CD14-positive monocyte (primary cell): ENCODE measurements around the gene TXNL4A. TPM values are rescaled to one million over a fixed set of nuclear protein-coding genes. Genes with fewer than 3 reads are reported as not detected.

Experiments used
- DNase-seq, 3 donors: peaks; one replicate each; pipeline ENCODE4 v3.0.0-alpha.2; 2011 to 2022
- H2AFZ ChIP-seq: 2 replicates; pipeline ENCODE4 v1.6.0; 2012; ENCODE audit warnings: mild to moderate bottlenecking, low read depth, low read length, inconsistent platforms; ENCODE audit not compliant: insufficient read depth, poor library complexity, severe bottlenecking
- H3K27ac ChIP-seq, 2 donors: 1 replicate in 1 of 2; 2 replicates in 1 of 2; pipeline ENCODE4 v1.5.1; 2012 to 2013; ENCODE audit warnings: low read length in 2 of 2, control low read depth in 1 of 2, inconsistent platforms in 1 of 2, low read depth in 1 of 2, mild to moderate bottlenecking in 1 of 2
- H3K27me3 ChIP-seq, 2 donors: one replicate each; pipeline versions ENCODE4 v1.6.0 to v1.6.1; 2011 to 2013; ENCODE audit warnings: low read length in 2 of 2; ENCODE audit not compliant: control insufficient read depth in 2 of 2, insufficient read depth in 2 of 2
- H3K36me3 ChIP-seq, 2 donors: replicated peaks in 1 of 2; 1 replicate in 1 of 2; 2 replicates in 1 of 2; pipeline versions ENCODE4 v1.5.1 to v1.6.1; 2012 to 2013; ENCODE audit warnings: low read length in 2 of 2, control low read depth in 1 of 2, inconsistent platforms in 1 of 2, mild to moderate bottlenecking in 1 of 2; ENCODE audit not compliant: insufficient read depth in 2 of 2, control insufficient read depth in 1 of 2
- H3K4me1 ChIP-seq, 2 donors: 1 replicate in 1 of 2; 2 replicates in 1 of 2; pipeline versions ENCODE4 v1.5.1 to v1.6.1; 2012 to 2013; ENCODE audit warnings: low read length in 2 of 2, control low read depth in 1 of 2, inconsistent platforms in 1 of 2, mild to moderate bottlenecking in 1 of 2, moderate library complexity in 1 of 2; ENCODE audit not compliant: insufficient read depth in 2 of 2, control insufficient read depth in 1 of 2
- H3K4me2 ChIP-seq: replicated peaks from 2 replicates; pipeline ENCODE3; 2012; ENCODE audit warnings: low read length, moderate library complexity, mild to moderate bottlenecking; ENCODE audit not compliant: poor library complexity, severe bottlenecking; ENCODE audit errors: extremely low read depth
- H3K4me3 ChIP-seq, 3 experiments: fragments of 200-600 bp in 1 of 3; sonication (generic) in 1 of 3; replicated peaks in 1 of 3; 1 replicate in 2 of 3; 2 replicates in 1 of 3; pipeline ENCODE4 v1.5.1; 2011 to 2013; ENCODE audit warnings: low read length in 3 of 3, mild to moderate bottlenecking in 3 of 3, control low read depth in 2 of 3, low read depth in 2 of 3, inconsistent platforms in 1 of 3, moderate library complexity in 1 of 3
- H3K79me2 ChIP-seq: 2 replicates; pipeline ENCODE4 v1.6.0; 2012; ENCODE audit warnings: mild to moderate bottlenecking, control low read depth, inconsistent platforms, low read length, moderate library complexity; ENCODE audit not compliant: insufficient read depth
- H3K9ac ChIP-seq: 2 replicates; pipeline ENCODE4 v1.6.0; 2017; ENCODE audit warnings: low read length, mild to moderate bottlenecking; ENCODE audit not compliant: insufficient read depth, poor library complexity, severe bottlenecking
- H3K9me3 ChIP-seq, 2 donors: replicated peaks in 1 of 2; 1 replicate in 1 of 2; 2 replicates in 1 of 2; pipeline versions ENCODE4 v1.5.1 to v1.6.1; 2012 to 2013; ENCODE audit warnings: low read length in 2 of 2, control low read depth in 1 of 2; ENCODE audit not compliant: control insufficient read depth in 1 of 2, insufficient read depth in 1 of 2
- H4K20me1 ChIP-seq: 2 replicates; pipeline ENCODE4 v1.6.0; 2012; ENCODE audit warnings: mild to moderate bottlenecking, low read length, control low read depth, moderate library complexity; ENCODE audit not compliant: insufficient read depth
- H3K27ac Mint-ChIP-seq, 7 donors: one replicate each; pipeline ENCODE4 v1.8.0; 2020; ENCODE audit warnings: mild to moderate bottlenecking in 7 of 7, mixed read lengths in 7 of 7, moderate library complexity in 6 of 7, inconsistent platforms in 2 of 7
- H3K27me3 Mint-ChIP-seq, 3 donors: one replicate each; pipeline ENCODE4 v1.8.0; 2021 to 2022; ENCODE audit warnings: low read depth in 3 of 3, mild to moderate bottlenecking in 3 of 3, mixed read lengths in 3 of 3, moderate library complexity in 3 of 3, inconsistent platforms in 1 of 3
- H3K36me3 Mint-ChIP-seq, 2 donors: one replicate each; pipeline ENCODE4 v1.8.0; 2020; ENCODE audit warnings: mixed read lengths in 2 of 2, inconsistent platforms in 1 of 2, mild to moderate bottlenecking in 1 of 2
- H3K4me1 Mint-ChIP-seq: one replicate; pipeline ENCODE4 v1.8.0; 2020; ENCODE audit warnings: mild to moderate bottlenecking, mixed read lengths
- H3K4me3 Mint-ChIP-seq, 2 donors: one replicate each; pipeline ENCODE4 v1.8.0; 2020; ENCODE audit warnings: mild to moderate bottlenecking in 2 of 2, mixed read lengths in 2 of 2, moderate library complexity in 1 of 2
- H3K9me3 Mint-ChIP-seq, 7 donors: one replicate each; pipeline ENCODE4 v1.8.0; 2020 to 2022; ENCODE audit warnings: mixed read lengths in 7 of 7, mild to moderate bottlenecking in 6 of 7, moderate library complexity in 6 of 7, inconsistent platforms in 2 of 7
- WGBS: methylation state at CpG from one replicate; pipeline ENCODE4 v1.1.5; 2013; ENCODE audit warnings: missing lambda C conversion rate; ENCODE audit not compliant: insufficient coverage; 5-methylcytosine and 5-hydroxymethylcytosine counted together
- intact Hi-C, 2 donors: fragments of 100-400 bp; cut with micrococcal nuclease; formaldehyde crosslinking; loops; one replicate each; pipeline versions ENCODE4 v1.15.0 to v1.15.1; 2023
- polyA plus RNA-seq, 3 donors: library from polyadenylated mRNA; depleted of rRNA in 1 of 3; unstranded in 2 of 3; stranded (reverse) in 1 of 3; fragments of 300-500 nt in 2 of 3; fragments of >200 nt in 1 of 3; fragmentation: Illumina TruSeq in 2 of 3; gene quantifications; 1 replicate in 2 of 3; 2 replicates in 1 of 3; pipeline ENCODE4 v1.2.3, GENCODE V29; 2012 to 2021
- TF ChIP-seq, protein P1 (sequence below): fragments of 200-600 bp; IDR thresholded peaks from one replicate; pipeline ENCODE4 v1.8.0; 2022; ENCODE audit warnings: antibody characterized with exemption, mild to moderate bottlenecking

TXNL4A gene
- polyA plus RNA-seq, 3 donors, result 34.5 to 192 (median 150) TPM

DNA sequence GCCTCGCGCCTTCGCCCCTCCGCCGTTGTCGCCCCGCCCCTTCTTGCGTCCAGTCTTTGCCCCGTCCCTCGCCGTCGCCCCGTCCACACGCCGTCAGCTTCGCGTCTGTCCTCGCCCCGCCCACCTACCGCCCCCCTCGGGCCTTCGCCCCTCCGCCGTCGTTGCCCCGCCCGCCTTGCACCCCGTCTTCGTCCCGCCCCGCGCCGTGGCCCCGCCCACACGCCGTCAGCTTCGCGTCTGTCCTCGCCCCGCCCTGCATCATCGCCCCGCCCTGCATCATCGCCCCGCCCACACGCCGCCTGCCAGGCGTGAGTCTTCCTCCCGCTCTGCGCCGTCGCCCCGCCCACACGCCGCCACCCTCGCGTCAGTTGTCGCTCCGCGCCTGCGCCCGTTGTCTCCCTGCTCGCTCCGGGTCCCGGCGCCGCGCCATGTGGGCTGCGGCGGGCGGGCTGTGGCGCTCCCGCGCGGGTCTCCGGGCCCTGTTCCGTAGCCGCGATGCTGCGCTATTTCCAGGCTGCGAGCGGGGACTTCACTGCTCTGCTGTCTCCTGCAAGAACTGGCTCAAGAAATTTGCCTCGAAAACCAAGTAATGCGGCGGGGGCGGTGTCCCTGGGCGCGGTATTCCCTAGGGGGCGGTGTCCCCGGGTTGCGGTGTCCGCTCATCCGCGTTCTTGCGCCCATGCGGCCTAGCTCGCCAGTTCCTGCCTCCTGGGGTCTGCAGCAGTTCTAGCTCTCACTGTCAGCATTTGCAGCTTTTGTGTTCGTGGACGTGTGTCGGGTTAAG, 45.9 kb upstream of the TXNL4A start, which contains the start of gene RBFA:
Gene RBFA, plus strand, starts transcription at position 367 of the 784 bp plus-strand sequence. Its CDS starts 62 bp downstream, at position 429.
- peaks cover 24% of the 10 kb centered on the region for H3K4me1 Mint-ChIP-seq
- H4K20me1 ChIP-seq, result no peaks in the 10 kb centered on the region
- H3K79me2 ChIP-seq, result peaks cover 21% of the 10 kb centered on the region
- under 1% methylated on average over 90 of the region's 99 CpGs for WGBS
- peak within 1 kb of the TSS; percentile 90 to 93 for H3K27ac ChIP-seq
- TF ChIP-seq, protein P1, sequence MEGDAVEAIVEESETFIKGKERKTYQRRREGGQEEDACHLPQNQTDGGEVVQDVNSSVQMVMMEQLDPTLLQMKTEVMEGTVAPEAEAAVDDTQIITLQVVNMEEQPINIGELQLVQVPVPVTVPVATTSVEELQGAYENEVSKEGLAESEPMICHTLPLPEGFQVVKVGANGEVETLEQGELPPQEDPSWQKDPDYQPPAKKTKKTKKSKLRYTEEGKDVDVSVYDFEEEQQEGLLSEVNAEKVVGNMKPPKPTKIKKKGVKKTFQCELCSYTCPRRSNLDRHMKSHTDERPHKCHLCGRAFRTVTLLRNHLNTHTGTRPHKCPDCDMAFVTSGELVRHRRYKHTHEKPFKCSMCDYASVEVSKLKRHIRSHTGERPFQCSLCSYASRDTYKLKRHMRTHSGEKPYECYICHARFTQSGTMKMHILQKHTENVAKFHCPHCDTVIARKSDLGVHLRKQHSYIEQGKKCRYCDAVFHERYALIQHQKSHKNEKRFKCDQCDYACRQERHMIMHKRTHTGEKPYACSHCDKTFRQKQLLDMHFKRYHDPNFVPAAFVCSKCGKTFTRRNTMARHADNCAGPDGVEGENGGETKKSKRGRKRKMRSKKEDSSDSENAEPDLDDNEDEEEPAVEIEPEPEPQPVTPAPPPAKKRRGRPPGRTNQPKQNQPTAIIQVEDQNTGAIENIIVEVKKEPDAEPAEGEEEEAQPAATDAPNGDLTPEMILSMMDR, result peak; percentile 41
- intact Hi-C loops, result loop anchor here (5.0 to 10.0 kb wide), 8 partner anchors 47 to 969 kb away; partner anchors contain the start of genes ATP9B (in 2 of the 2), SLC66A2 (in 2 of the 2) and TXNL4A (in 1 of the 2)
- peaks cover 0 to 10% of the 10 kb centered on the region in 2 donors for H3K9me3 ChIP-seq
- H3K4me2 ChIP-seq, result peak within 1 kb of the TSS; percentile 85
- peak within 1 kb of the TSS; percentile 77 for H3K9ac ChIP-seq
- H3K4me1 ChIP-seq, result peaks cover 18 to 22% of the 10 kb centered on the region in 2 donors
- H3K4me3 ChIP-seq, result peak within 1 kb of the TSS; percentile 60 to 94 (median 78)
- peaks cover 5 to 18% of the 10 kb centered on the region in 2 donors for H3K36me3 Mint-ChIP-seq
- peaks cover 0 to 2% (median 2%) of the 10 kb centered on the region in 3 donors for H3K27me3 Mint-ChIP-seq
- peaks cover 0 to 9% of the 10 kb centered on the region in 2 donors for H3K36me3 ChIP-seq
- peak within 1 kb of the TSS; percentile 83 to 93 for H3K4me3 Mint-ChIP-seq
- peak within 1 kb of the TSS; percentile 94 to 99 (median 98) for H3K27ac Mint-ChIP-seq
- DNase-seq, result peak; percentile 94 to 99 (median 99)
- peak within 1 kb of the TSS; percentile 92 for H2AFZ ChIP-seq
- no peaks in the 10 kb centered on the region for H3K27me3 ChIP-seq
- H3K9me3 Mint-ChIP-seq, result peaks cover 0 to 21% (median 8%) of the 10 kb centered on the region in 7 donors
